GM12892 (cell line): Measurements from ENCODE around the gene PRPF31.

Experiments used
- POLR2A ChIP-seq: IDR thresholded peaks from 2 replicates; pipeline ENCODE4 v1.6.1; 2011; ENCODE audit warnings: low read depth, low read length, control low read depth
- POLR2AphosphoS5 ChIP-seq: IDR thresholded peaks from 2 replicates; pipeline ENCODE4 v1.6.1; 2011; ENCODE audit warnings: low read depth, low read length, control low read depth

DNA sequence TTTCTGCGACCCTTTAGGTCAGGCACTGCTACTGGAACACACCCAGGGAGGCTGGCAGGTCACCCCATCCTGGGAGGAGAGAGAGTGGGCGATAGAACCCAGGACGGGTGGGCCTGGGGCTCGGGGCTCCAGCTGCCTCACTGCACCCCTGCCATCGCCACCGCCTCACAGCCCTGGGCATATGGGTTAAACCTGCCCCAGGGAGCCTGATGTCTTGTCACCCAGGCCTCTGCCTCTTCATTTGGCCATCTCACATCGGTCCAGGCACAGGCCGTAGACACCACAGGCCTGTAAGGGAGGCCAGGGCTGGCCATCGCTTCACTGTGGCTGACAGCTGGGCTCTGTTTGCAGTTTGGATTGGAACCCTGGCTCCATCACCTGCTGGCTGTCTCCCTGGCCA lies 10.2 kb downstream of the PRPF31 start:
- no peak for TF ChIP-seq POLR2AphosphoS5
- no peak for TF ChIP-seq POLR2A
